ENCODE results near the gene PPP2R3B. TPM values are rescaled to one million over a fixed set of nuclear protein-coding genes. Genes with fewer than 3 reads are reported as not detected.

The PPP2R3B gene
- total RNA-seq, 1 donor = 9.1 TPM

DNA sequence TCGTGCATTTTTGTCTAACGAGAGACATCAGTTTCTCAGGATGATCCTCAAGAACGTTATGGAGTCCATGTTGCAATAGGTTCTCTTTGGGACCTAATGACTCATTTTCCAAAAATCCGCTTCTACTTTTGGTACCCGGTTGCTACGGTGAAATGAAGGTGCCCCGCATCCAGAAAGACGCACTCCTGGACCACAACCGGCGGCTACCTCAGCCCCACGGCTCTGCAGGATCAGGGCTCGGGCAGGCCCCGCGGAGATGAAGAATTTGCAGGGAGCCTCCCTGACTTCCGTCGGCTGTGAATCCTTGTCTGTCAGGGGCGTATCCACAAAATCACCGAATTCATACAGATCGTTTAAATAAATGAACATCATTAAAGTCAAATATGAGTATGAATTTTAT, 83.7 kb downstream of the PPP2R3B start:
- TF ChIP-seq, protein P1, sequence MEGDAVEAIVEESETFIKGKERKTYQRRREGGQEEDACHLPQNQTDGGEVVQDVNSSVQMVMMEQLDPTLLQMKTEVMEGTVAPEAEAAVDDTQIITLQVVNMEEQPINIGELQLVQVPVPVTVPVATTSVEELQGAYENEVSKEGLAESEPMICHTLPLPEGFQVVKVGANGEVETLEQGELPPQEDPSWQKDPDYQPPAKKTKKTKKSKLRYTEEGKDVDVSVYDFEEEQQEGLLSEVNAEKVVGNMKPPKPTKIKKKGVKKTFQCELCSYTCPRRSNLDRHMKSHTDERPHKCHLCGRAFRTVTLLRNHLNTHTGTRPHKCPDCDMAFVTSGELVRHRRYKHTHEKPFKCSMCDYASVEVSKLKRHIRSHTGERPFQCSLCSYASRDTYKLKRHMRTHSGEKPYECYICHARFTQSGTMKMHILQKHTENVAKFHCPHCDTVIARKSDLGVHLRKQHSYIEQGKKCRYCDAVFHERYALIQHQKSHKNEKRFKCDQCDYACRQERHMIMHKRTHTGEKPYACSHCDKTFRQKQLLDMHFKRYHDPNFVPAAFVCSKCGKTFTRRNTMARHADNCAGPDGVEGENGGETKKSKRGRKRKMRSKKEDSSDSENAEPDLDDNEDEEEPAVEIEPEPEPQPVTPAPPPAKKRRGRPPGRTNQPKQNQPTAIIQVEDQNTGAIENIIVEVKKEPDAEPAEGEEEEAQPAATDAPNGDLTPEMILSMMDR (IDR thresholded peaks at IDR 0.05; ENCODE audit: insufficient read depth, low read depth, low read length) = no peak
- DNase-seq (ENCODE audit: low read depth) = no peak

DNA sequence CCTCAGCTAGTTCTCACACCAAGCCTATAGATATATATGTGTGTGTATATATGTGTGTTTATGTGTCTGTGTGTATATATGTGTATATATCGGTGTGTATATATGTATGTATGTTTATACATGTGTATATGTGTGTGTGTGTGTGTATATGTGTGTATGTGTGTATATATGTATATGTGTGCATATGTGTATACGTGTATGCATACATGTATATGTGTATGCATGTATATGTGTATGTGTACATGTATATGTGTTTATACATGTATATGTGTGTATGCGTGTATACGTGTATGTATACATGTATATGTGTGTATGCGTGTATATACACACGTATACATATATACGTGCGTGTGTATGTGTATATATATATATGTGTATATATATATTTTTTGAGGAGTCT, 86.4 kb downstream of the PPP2R3B start:
- TF ChIP-seq, protein P1 (IDR thresholded peaks at IDR 0.05; ENCODE audit: insufficient read depth, low read depth, low read length) = no peak
- H3K4me3 ChIP-seq (ENCODE audit: low read depth, low read length) = no peak overlapping the region
- DNase-seq (ENCODE audit: low read depth) = no peak

More for the DNA sequence above, 83.7 kb downstream of the PPP2R3B start:
- no peak overlapping the region for H3K4me3 ChIP-seq (ENCODE audit: low read depth, low read length)

DNA sequence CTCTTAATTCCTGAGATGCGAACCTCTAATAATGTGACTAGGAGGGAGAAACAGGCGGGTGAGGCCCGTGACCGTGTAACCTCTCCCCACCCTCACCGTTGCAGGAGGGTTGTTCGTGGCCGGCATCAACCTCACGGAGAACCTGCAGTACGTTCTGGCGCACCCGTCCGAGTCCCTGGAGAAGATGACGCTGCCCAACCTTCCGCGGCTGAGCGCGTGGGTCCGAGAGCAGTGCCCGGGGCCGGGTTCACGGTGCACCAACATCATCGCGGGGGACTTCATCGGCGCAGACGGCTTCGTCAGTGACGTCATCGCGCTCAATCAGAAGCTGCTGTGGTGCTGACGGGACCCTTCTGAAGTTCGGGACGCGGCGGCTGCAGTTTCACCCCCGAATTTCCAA, 87.7 kb downstream of the PPP2R3B start:
- TF ChIP-seq, protein P1 (IDR thresholded peaks at IDR 0.05; ENCODE audit: insufficient read depth, low read depth, low read length) = no peak
- no peak overlapping the region for H3K4me3 ChIP-seq (ENCODE audit: low read depth, low read length)
- no peak for DNase-seq (ENCODE audit: low read depth)

DNA sequence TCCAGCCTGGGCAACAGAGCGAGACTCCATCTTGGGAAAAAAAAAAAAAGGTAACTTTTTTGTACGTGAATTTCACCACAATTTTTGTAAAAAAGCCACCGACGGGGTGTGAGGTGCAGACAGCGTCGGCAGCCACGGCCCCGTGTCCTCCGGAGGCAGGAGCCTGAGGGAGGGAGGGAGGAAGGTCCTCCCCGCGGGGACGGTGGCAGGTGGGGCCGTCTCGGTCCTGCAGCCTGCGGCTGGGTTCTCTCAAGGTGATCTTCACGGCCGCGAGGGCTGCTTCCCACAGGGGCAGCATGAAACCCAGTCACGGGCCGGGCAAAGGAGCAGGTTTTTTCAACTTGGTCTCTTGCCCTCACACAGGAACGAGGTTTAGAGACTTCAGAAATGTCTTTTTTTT, 91.6 kb downstream of the PPP2R3B start:
- no peak for DNase-seq (ENCODE audit: low read depth)
- TF ChIP-seq, protein P1 (IDR thresholded peaks at IDR 0.05; ENCODE audit: insufficient read depth, low read depth, low read length) = no peak

DNA sequence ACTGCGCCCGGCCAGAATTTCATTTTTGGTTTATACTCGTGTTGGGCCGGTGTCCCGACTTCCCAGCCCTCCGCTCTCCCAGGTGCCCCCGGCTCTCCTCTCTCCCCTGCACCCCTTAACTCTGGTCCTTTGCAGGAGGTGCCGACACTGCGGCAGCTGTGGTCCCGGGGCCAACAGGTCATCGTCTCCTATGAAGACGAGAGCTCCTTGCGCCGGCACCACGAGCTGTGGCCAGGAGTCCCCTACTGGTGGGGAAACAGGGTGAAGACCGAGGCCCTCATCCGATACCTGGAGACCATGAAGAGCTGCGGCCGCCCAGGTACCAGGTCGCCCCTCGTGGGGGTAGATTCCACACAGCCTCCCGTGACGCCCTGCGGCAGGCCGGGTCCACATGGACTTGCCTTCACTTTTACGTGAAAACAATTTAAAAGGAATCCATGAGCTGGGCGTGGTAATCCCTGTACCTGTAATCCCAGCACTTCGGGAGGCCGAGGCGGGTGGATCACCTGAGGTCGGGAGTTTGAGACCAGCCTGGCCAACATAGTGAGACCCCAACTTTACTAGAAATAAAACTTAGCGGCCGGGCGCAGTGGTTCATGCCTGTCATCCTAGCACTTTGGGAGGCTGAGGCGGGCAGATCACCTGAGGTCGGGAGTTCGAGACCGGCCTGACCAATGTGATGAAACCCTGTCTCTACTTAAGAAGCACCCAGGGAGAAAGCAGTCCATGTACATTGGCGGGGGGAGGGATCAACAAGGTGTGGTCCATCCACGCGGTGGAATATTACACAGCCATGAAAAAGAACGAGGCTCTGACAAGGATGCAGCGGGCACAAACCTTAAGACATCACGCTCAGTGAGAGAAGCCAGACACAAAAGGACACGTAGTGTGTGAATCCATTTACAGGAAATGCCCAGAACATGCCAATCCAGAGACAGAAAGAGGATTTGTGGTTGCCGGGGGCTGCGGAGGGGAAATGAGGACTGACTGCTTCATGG, 93.5 kb downstream of the PPP2R3B start:
- TF ChIP-seq, protein P1 (IDR thresholded peaks at IDR 0.05; ENCODE audit: insufficient read depth, low read depth, low read length) = no peak
- H3K4me3 ChIP-seq (ENCODE audit: low read depth, low read length) = no peak overlapping the region
- no peak for DNase-seq (ENCODE audit: low read depth)

More for the DNA sequence above, 91.6 kb downstream of the PPP2R3B start:
- no peak overlapping the region for H3K4me3 ChIP-seq (ENCODE audit: low read depth, low read length)

DNA sequence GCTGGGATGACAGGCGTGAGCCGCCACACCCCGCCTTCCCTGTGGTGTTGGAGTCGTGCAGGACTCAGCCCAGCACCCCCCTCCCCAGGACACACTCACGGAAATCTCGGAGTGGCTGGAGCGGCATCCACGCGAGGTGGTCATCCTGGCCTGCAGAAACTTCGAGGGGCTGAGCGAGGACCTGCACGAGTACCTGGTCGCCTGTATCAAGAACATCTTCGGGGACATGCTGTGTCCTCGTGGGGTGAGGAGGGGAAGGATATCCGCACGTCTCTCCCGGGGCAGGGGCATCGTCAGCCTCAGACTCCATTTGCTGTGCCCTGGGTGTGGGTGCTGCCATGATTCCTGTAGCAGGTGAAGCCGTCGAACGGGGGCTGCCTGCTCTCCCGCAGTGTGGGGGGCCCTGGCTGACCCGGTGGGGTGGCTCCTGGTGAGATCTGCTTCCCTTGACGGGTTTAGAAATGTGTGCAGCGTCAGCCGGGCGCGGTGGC, 95.3 kb downstream of the PPP2R3B start:
- TF ChIP-seq, protein P1 (IDR thresholded peaks at IDR 0.05; ENCODE audit: insufficient read depth, low read depth, low read length) = no peak
- DNase-seq (ENCODE audit: low read depth) = no peak
- no peak overlapping the region for H3K4me3 ChIP-seq (ENCODE audit: low read depth, low read length)

All from fibroblast of villous mesenchyme (primary cell).